Psoas muscle (tissue), 8 donors: ENCODE results near the gene GALNT9. TPM values are rescaled to one million over a fixed set of nuclear protein-coding genes. Genes with fewer than 3 reads are reported as not detected.

Source experiments
- ATAC-seq, 4 donors: fragments of 200-7000 bp; cut with Tn5 transposase; one replicate each; pipeline ENCODE4 v1.9.1; 2020; ENCODE audit warnings: moderate library complexity in 3 of 4, mild to moderate bottlenecking in 2 of 4
- DNase-seq, 2 donors: peaks; one replicate each; pipeline ENCODE4 v3.0.0-alpha.2; 2020
- H3K27ac ChIP-seq: fragments of 200-600 bp; one replicate; pipeline ENCODE4 v1.8.0; 2022
- H3K27me3 ChIP-seq, 3 donors: fragments of 200-600 bp in 1 of 3; one replicate each; pipeline versions ENCODE4 v1.6.1 to v1.8.0; 2013 to 2022; ENCODE audit warnings: low read length in 2 of 3, mild to moderate bottlenecking in 2 of 3, moderate library complexity in 1 of 3; ENCODE audit not compliant: insufficient read depth in 3 of 3
- H3K36me3 ChIP-seq, 2 donors: fragments of 200-600 bp in 1 of 2; one replicate each; pipeline versions ENCODE4 v1.6.1 to v1.8.0; 2013 to 2022; ENCODE audit warnings: low read depth in 1 of 2, mild to moderate bottlenecking in 1 of 2, moderate library complexity in 1 of 2; ENCODE audit not compliant: insufficient read depth in 1 of 2
- H3K4me1 ChIP-seq: fragments of 200-600 bp; one replicate; pipeline ENCODE4 v1.8.0; 2022
- H3K4me3 ChIP-seq: fragments of 200-600 bp; one replicate; pipeline ENCODE4 v1.8.0; 2022; ENCODE audit warnings: mild to moderate bottlenecking
- H3K9me3 ChIP-seq: fragments of 200-600 bp; one replicate; pipeline ENCODE4 v1.8.0; 2022
- WGBS, 3 donors: extraction: QIAGEN DNeasy Blood & Tissue Kit; methylation state at CpG; one replicate each; pipeline versions ENCODE4 v1.1.6 to v1.1.7; 2013; 5-methylcytosine and 5-hydroxymethylcytosine counted together
- intact Hi-C, 2 donors: fragments of 100-400 bp; cut with DNase I; formaldehyde crosslinking; loops; one replicate each; pipeline versions ENCODE4 v1.11.0 to v1.14.2; 2022
- polyA plus RNA-seq, 3 donors: library from polyadenylated mRNA; stranded (reverse); fragments of 200-250 nt; gene quantifications; one replicate each; pipeline ENCODE4 v1.2.3, GENCODE V29; 2013
- total RNA-seq, 4 donors: library from RNA; stranded (reverse); fragmentation: NEBNext Ultra II Directional in 2 of 4; extraction: Animal tissue kit (Norgen Biotek cat#: 25700) in 2 of 4; gene quantifications; one replicate each; pipeline versions ENCODE4 v1.2.1 to v1.2.4, GENCODE V29; 2021 to 2023
- TF ChIP-seq, protein P1 (sequence below): fragments of 200-600 bp; IDR thresholded peaks from one replicate; pipeline ENCODE4 v1.8.0; 2022; ENCODE audit warnings: antibody characterized with exemption
- donor health status: healthy with polysubstance abuse.
- donor health status: DM: no; HTN: no; CAD: no; lungs with moderate emphysema.
- donor health status: Bipolar disorder and iron deficiency.
- donor health status: healthy.
- donor health status: DM: yes; HTN: yes; CAD: no.
- donor health status: DM: no; HTN: no; CAD: no.
- donor health status: DM: no; HTN: no; CAD: no.
- donor health status: DM: yes; HTN: yes; CAD: no.

Gene GALNT9
- total and polyA plus RNA-seq, 7 donors, result 0.01 to 0.21 (median 0.08) TPM; not detected in 4

DNA sequence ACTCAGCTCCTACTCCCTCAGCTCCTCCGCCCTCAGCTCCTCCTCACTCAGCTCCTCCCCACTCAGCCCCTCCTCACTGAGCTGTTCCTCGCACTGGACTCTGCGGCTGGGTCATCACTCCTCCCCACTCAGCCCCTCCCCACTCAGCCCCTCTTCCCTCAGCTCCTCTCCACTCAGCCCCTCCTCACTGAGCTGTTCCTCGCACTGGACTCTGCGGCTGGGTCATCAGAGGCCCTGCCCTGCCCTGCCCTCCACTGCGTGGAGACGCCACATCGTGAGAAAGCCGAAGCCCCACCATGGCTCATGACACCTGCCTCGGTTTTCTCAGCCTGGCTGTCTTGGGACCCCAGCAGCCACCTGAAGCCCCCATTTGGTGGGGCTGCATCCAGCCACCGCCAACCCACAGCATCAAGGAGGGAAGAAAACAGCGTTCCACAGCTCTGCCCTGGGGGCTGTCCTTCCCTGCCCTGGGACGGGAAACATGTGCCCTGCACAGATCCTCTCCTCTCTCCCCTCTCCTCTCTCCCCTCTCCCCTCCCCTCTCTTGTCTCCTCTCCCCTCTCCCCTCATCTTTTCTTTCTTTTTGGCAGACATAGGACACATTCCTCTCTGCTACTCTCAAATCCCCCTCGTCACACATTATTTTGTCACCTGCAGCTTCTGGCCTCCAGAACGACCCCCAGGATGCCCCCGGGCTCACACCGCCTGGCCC lies 167.4 kb downstream of the GALNT9 start:
- peaks cover 0 to 24% (median 17%) of the 10 kb centered on the region in 3 donors for H3K27me3 ChIP-seq
- no peak for ATAC-seq
- H3K4me1 ChIP-seq, result no peaks in the 10 kb centered on the region
- H3K4me3 ChIP-seq, result no peak overlapping the region
- no peaks in the 10 kb centered on the region for H3K36me3 ChIP-seq
- no peak overlapping the region for H3K27ac ChIP-seq
- DNase-seq, result peak in 1 of 2 donors; percentile 24
- H3K9me3 ChIP-seq, result no peaks in the 10 kb centered on the region
- 30 to 33% (median 32%) methylated on average over 16 to 17 of the region's 17 CpGs for WGBS, 3 donors
- intact Hi-C loops, result no loop called here
- TF ChIP-seq, protein P1, sequence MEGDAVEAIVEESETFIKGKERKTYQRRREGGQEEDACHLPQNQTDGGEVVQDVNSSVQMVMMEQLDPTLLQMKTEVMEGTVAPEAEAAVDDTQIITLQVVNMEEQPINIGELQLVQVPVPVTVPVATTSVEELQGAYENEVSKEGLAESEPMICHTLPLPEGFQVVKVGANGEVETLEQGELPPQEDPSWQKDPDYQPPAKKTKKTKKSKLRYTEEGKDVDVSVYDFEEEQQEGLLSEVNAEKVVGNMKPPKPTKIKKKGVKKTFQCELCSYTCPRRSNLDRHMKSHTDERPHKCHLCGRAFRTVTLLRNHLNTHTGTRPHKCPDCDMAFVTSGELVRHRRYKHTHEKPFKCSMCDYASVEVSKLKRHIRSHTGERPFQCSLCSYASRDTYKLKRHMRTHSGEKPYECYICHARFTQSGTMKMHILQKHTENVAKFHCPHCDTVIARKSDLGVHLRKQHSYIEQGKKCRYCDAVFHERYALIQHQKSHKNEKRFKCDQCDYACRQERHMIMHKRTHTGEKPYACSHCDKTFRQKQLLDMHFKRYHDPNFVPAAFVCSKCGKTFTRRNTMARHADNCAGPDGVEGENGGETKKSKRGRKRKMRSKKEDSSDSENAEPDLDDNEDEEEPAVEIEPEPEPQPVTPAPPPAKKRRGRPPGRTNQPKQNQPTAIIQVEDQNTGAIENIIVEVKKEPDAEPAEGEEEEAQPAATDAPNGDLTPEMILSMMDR, result no peak

DNA sequence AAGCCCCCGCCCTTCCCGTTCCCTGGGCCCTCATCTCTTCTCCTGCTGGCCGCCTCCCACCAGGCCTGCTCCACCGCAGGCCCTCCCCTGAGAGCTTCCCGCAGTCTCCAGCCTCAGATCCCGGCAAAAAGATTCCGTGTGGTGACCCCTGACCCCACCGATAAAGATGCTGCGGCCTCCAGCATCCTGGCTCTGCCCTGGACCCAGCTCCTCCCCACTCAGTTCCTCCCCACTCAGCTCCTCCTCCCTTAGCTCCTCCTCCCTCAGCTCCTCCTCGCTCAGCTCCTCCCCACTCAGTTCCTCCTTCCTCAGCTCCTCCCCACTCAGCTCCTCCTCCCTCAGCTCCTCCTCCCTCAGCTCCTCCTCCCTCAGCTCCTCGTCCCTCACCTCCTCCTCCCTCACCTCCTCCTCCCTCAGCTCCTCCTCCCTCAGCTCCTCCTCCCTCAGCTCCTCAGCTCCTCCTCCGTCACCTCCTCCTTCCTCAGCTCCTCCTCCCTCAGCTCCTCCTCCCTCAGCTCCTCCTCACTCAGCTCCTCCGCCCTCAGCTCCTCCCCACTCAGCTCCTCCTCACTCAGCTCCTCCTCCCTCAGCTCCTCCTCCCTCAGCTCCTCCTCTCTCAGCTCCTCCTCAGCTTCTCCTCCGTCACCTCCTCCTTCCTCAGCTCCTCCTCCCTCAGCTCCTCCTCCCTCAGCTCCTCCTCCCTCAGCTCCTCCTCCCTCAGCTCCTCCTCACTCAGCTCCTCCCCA lies 168.2 kb downstream of the GALNT9 start:
- no peak for DNase-seq
- H3K4me3 ChIP-seq, result no peak overlapping the region
- intact Hi-C loops, result no loop called here
- no peaks in the 10 kb centered on the region for H3K9me3 ChIP-seq
- H3K36me3 ChIP-seq, result no peaks in the 10 kb centered on the region
- no peak overlapping the region for H3K27ac ChIP-seq
- no peak for ATAC-seq
- no peaks in the 10 kb centered on the region for H3K4me1 ChIP-seq
- TF ChIP-seq, protein P1, result no peak
- WGBS, 3 donors, result 47 to 57% (median 56%) methylated on average over 8 to 14 of the region's 14 CpGs
- peaks cover 0 to 24% (median 17%) of the 10 kb centered on the region in 3 donors for H3K27me3 ChIP-seq

DNA sequence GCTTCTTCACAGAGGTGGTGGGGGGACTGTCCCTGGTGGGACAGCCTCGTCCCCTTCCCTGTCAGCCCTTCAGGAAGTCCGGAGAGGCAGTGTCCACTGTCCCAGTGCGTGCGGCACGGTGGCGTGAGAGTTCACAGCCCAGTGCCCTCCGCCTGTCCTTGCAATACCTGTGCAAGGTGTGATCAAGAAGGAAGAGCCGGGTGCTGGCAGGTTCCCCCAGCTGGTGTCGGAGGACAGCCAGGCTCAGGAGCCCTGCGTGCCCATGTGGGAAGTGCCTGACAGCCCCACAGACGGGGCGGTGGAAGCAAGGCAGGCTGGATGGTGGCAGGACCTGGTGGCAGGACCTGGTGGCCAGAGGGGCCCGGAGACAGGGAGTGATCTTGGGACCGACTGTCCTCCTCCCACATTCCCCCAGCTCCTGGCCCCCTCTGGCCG lies 168.8 kb downstream of the GALNT9 start:
- WGBS, 3 donors, result 70 to 84% (median 81%) methylated on average over 10 to 15 of the region's 15 CpGs
- intact Hi-C loops, result no loop called here
- no peak overlapping the region for H3K4me3 ChIP-seq
- no peaks in the 10 kb centered on the region for H3K36me3 ChIP-seq
- H3K4me1 ChIP-seq, result no peaks in the 10 kb centered on the region
- ATAC-seq (peak in 1 of 4 donors; percentile 23), DNase-seq (peak in 1 of 2 donors; percentile 49)
- no peak overlapping the region for H3K27ac ChIP-seq
- H3K9me3 ChIP-seq, result no peaks in the 10 kb centered on the region
- TF ChIP-seq, protein P1, result no peak
- H3K27me3 ChIP-seq, result peaks cover 0 to 24% (median 17%) of the 10 kb centered on the region in 3 donors

DNA sequence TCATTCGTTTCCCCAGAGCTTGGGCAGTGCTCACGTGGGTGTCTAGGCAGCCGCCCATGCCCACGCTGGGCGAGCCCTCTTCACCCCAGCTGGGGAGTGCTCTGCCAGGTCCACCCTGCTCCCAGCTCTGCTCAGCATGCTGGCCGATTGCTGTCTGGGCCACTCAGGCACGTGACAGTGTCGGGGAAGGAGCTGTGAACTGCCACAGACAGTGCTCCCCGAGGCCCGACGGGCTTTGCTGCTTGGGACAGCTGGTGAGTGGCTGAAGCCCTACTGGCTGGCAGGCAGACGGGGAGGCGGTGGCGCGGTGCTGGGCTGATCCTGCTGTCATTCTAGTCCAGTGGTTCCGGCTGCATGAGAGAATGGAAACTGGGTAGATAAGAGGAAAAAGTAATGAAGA lies 169.4 kb downstream of the GALNT9 start:
- peak; percentile 11 to 27 for DNase-seq
- peaks cover 0 to 24% (median 17%) of the 10 kb centered on the region in 3 donors for H3K27me3 ChIP-seq
- H3K36me3 ChIP-seq, result no peaks in the 10 kb centered on the region
- H3K9me3 ChIP-seq, result no peaks in the 10 kb centered on the region
- H3K4me1 ChIP-seq, result no peaks in the 10 kb centered on the region
- intact Hi-C loops, result no loop called here
- H3K27ac ChIP-seq, result no peak overlapping the region
- TF ChIP-seq, protein P1, result no peak
- 35 to 47% (median 36%) methylated on average over 16 of the region's 16 CpGs for WGBS, 3 donors
- no peak overlapping the region for H3K4me3 ChIP-seq
- no peak for ATAC-seq
